ENCODE results near the gene MAP2K7.

MAP2K7 gene

DNA sequence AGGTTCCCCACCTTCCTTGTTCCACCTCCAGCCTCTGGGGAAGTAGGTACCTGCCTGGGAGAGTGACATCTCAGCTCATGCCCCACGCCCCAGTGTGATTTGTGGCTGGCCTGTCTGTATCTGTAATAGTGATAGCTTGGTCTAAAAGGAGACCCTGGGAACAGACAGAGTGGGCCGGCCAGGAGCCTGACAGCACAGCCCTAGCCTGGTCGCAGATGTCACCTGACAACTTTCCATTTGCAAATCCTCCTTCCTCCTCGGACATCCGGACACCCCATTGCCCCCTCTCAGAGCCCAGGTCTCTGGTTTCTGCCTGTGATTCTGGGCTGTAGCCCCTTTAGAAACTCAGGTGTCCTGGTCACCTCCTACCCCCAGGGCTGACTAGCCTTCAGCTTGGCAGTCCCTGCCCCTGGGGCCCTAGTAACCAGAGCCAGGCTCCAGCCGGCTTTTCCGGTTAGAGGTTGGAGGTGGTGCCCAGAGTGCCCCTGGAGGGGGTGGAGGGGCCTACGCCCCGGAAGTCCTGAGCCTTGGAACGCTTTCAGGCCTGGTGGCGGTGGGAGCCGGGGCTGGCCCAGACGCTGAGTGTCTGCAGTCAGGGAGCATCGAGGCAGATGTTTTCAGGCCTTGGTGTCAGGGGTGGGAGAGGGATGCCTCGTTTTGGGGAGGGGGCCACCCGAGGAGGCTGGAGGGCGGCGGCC lies 8.9 kb upstream of the MAP2K7 start:
- no peak overlapping the region for H3K4me3 ChIP-seq (ENCODE audit: low read length, poor library complexity, severe bottlenecking)
- no peak for TF ChIP-seq EZH2phosphoT487 (IDR thresholded peaks at IDR 0.05; ENCODE audit: borderline replicate concordance)
- TF ChIP-seq, protein P1, sequence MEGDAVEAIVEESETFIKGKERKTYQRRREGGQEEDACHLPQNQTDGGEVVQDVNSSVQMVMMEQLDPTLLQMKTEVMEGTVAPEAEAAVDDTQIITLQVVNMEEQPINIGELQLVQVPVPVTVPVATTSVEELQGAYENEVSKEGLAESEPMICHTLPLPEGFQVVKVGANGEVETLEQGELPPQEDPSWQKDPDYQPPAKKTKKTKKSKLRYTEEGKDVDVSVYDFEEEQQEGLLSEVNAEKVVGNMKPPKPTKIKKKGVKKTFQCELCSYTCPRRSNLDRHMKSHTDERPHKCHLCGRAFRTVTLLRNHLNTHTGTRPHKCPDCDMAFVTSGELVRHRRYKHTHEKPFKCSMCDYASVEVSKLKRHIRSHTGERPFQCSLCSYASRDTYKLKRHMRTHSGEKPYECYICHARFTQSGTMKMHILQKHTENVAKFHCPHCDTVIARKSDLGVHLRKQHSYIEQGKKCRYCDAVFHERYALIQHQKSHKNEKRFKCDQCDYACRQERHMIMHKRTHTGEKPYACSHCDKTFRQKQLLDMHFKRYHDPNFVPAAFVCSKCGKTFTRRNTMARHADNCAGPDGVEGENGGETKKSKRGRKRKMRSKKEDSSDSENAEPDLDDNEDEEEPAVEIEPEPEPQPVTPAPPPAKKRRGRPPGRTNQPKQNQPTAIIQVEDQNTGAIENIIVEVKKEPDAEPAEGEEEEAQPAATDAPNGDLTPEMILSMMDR (conservative IDR thresholded peaks at IDR 0.05; ENCODE audit: low read length), result no peak
- no peaks in the 10 kb centered on the region for H4K20me1 ChIP-seq (ENCODE audit: insufficient read depth, low read length, poor library complexity, severe bottlenecking)
- no peaks in the 10 kb centered on the region for H3F3A ChIP-seq (ENCODE audit: low read depth)
- no peaks in the 10 kb centered on the region for H3K79me2 ChIP-seq (ENCODE audit: insufficient read depth, low read length)
- H3K9me3 ChIP-seq (ENCODE audit: insufficient read depth, low read depth, low read length), result no peaks in the 10 kb centered on the region
- H3K4me1 ChIP-seq (ENCODE audit: insufficient read depth, low read length, poor library complexity, severe bottlenecking), result peaks cover 4% of the 10 kb centered on the region
- no peaks in the 10 kb centered on the region for H3K9me2 ChIP-seq (replicated peaks; ENCODE audit: low read depth, low read length)
- no peaks in the 10 kb centered on the region for H3K27me3 ChIP-seq (ENCODE audit: insufficient read depth, low read length, poor library complexity, severe bottlenecking)
- H3K9ac ChIP-seq (ENCODE audit: low read depth, low read length, poor library complexity, severe bottlenecking), result no peak overlapping the region
- no peak overlapping the region for H3K4me2 ChIP-seq (ENCODE audit: low read depth, low read length, poor library complexity, severe bottlenecking)
- H2AFZ ChIP-seq (ENCODE audit: low read length), result no peak overlapping the region
- H3K36me3 ChIP-seq (ENCODE audit: insufficient read depth, low read length), result no peaks in the 10 kb centered on the region

DNA sequence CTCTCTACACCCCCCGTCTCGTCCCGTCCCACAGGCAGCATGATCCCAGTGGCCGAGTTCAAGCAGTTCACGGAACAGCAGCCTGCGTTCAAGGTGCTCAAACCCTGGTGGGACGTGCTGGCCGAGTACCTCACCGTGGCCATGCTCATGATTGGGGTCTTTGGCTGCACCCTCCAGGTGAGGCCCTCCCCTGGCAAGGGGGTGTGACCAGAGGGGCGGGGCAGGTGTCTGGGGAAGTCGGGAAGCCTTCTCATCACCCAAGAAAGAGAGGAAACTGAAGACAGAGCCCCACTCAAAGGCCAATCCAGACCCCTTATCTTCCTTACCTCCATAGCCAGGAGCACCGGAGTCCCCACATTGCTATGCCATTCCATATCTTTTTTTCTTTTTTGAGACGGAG lies 8.1 kb upstream of the MAP2K7 start:
- no peak overlapping the region for H3K4me2 ChIP-seq (ENCODE audit: low read depth, low read length, poor library complexity, severe bottlenecking)
- peaks cover 4% of the 10 kb centered on the region for H3K4me1 ChIP-seq (ENCODE audit: insufficient read depth, low read length, poor library complexity, severe bottlenecking)
- H3K27me3 ChIP-seq (ENCODE audit: insufficient read depth, low read length, poor library complexity, severe bottlenecking), result no peaks in the 10 kb centered on the region
- no peaks in the 10 kb centered on the region for H4K20me1 ChIP-seq (ENCODE audit: insufficient read depth, low read length, poor library complexity, severe bottlenecking)
- H3K9me2 ChIP-seq (replicated peaks; ENCODE audit: low read depth, low read length), result no peaks in the 10 kb centered on the region
- no peak overlapping the region for H3K4me3 ChIP-seq (ENCODE audit: low read length, poor library complexity, severe bottlenecking)
- no peaks in the 10 kb centered on the region for H3K9me3 ChIP-seq (ENCODE audit: insufficient read depth, low read depth, low read length)
- H3F3A ChIP-seq (ENCODE audit: low read depth), result no peaks in the 10 kb centered on the region
- TF ChIP-seq, protein P1 (conservative IDR thresholded peaks at IDR 0.05; ENCODE audit: low read length), result no peak
- TF ChIP-seq EZH2phosphoT487 (IDR thresholded peaks at IDR 0.05; ENCODE audit: borderline replicate concordance), result no peak
- H2AFZ ChIP-seq (ENCODE audit: low read length), result no peak overlapping the region
- H3K9ac ChIP-seq (ENCODE audit: low read depth, low read length, poor library complexity, severe bottlenecking), result no peak overlapping the region
- H3K36me3 ChIP-seq (ENCODE audit: insufficient read depth, low read length), result no peaks in the 10 kb centered on the region
- H3K79me2 ChIP-seq (ENCODE audit: insufficient read depth, low read length), result no peaks in the 10 kb centered on the region

DNA sequence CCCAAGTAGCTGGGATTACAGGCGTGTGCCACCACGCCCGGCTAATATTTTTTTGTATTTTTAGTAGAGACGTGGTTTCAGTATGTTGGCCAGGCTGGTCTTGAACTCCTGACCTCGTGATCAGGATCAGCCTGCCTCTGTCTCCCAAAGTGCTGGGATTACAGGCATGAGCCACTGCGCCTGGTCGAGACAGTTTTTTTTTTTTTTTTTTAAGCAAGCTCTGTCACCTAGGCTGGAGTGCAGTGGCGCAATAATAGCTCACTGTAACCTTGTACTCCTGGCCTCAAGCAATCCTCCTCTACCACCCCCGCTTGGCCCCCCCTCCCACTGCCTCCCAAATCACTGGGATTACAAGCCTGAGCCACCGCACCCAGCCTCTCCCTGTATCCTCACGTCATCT lies 6.4 kb upstream of the MAP2K7 start:
- no peak for TF ChIP-seq EZH2phosphoT487 (IDR thresholded peaks at IDR 0.05; ENCODE audit: borderline replicate concordance)
- TF ChIP-seq, protein P1 (conservative IDR thresholded peaks at IDR 0.05; ENCODE audit: low read length), result no peak
- Histone ChIP-seq H3F3A (ENCODE audit: low read depth) (no peaks in the 10 kb centered on the region), H3K9ac (ENCODE audit: low read depth, low read length, poor library complexity, severe bottlenecking) (no peak overlapping the region), H2AFZ (ENCODE audit: low read length) (no peak overlapping the region), H3K27me3 (ENCODE audit: insufficient read depth, low read length, poor library complexity, severe bottlenecking) (no peaks in the 10 kb centered on the region), H3K9me2 (replicated peaks; ENCODE audit: low read depth, low read length) (no peaks in the 10 kb centered on the region), H3K9me3 (ENCODE audit: insufficient read depth, low read depth, low read length) (no peaks in the 10 kb centered on the region), H4K20me1 (ENCODE audit: insufficient read depth, low read length, poor library complexity, severe bottlenecking) (no peaks in the 10 kb centered on the region), H3K4me1 (ENCODE audit: insufficient read depth, low read length, poor library complexity, severe bottlenecking) (no peaks in the 10 kb centered on the region), H3K4me2 (ENCODE audit: low read depth, low read length, poor library complexity, severe bottlenecking) (no peak overlapping the region), H3K79me2 (ENCODE audit: insufficient read depth, low read length) (no peaks in the 10 kb centered on the region), H3K36me3 (ENCODE audit: insufficient read depth, low read length) (no peaks in the 10 kb centered on the region), H3K4me3 (ENCODE audit: low read length, poor library complexity, severe bottlenecking) (no peak overlapping the region)

All from Loucy (cell line).